Upper lobe of right lung (tissue), 1 donor: ENCODE data around the gene NFKBIZ. TPM values are rescaled to one million over a fixed set of nuclear protein-coding genes. Genes with fewer than 3 reads are reported as not detected.

Source experiments
- ATAC-seq: fragments of 200-7000 bp; cut with Tn5 transposase; one replicate; pipeline ENCODE4 v1.9.1; 2020; ENCODE audit warnings: mild to moderate bottlenecking, moderate library complexity
- DNase-seq: peaks from one replicate; pipeline ENCODE4 v3.0.0-alpha.2; 2020
- H3K27ac ChIP-seq: fragments of 200-600 bp; one replicate; pipeline ENCODE4 v1.8.0; 2022
- H3K27me3 ChIP-seq: fragments of 200-600 bp; one replicate; pipeline ENCODE4 v1.8.0; 2022; ENCODE audit warnings: mild to moderate bottlenecking
- H3K36me3 ChIP-seq: fragments of 200-600 bp; one replicate; pipeline ENCODE4 v1.8.0; 2022
- H3K4me1 ChIP-seq: fragments of 200-600 bp; one replicate; pipeline ENCODE4 v1.8.0; 2022
- H3K4me3 ChIP-seq: fragments of 200-600 bp; one replicate; pipeline ENCODE4 v1.8.0; 2022; ENCODE audit warnings: mild to moderate bottlenecking
- H3K9me3 ChIP-seq: fragments of 200-600 bp; one replicate; pipeline ENCODE4 v1.8.0; 2022
- CTCF ChIP-seq: fragments of 200-600 bp; IDR thresholded peaks from one replicate; pipeline ENCODE4 v1.8.0; 2022; ENCODE audit warnings: antibody characterized with exemption
- intact Hi-C: fragments of 100-400 bp; cut with DNase I; formaldehyde crosslinking; loops from one replicate; pipeline ENCODE4 v1.11.0; 2022
- total RNA-seq: library from RNA; stranded (reverse); fragmentation: NEBNext Ultra II Directional; extraction: Animal tissue kit (Norgen Biotek cat#: 25700); gene quantifications from one replicate; pipeline ENCODE4 v1.2.1, GENCODE V29; 2021
- donor health status: DM: no; HTN: yes; CAD: no; lungs with severe emphysema.

NFKBIZ gene
- total RNA-seq, 1 donor from 2014 or later, result 87.7 TPM

- intact Hi-C loops, result no loop called here
These were observed 9.2 kb upstream of the NFKBIZ start for GRCh38 chr3:101840066-101840465.

GRCh38 chr3:101842245-101842934, 6.9 kb upstream of the NFKBIZ start:
- Histone ChIP-seq H3K4me3 (no peak overlapping the region), H3K36me3 (no peaks in the 10 kb centered on the region), H3K4me1 (no peaks in the 10 kb centered on the region), H3K9me3 (no peaks in the 10 kb centered on the region), H3K27ac (no peak overlapping the region), H3K27me3 (no peaks in the 10 kb centered on the region)
- ATAC-seq, result no peak
- DNase-seq, result no peak
- no peak for TF ChIP-seq CTCF
- intact Hi-C loops, result no loop called here

More at GRCh38 chr3:101840066-101840465, 9.2 kb upstream of the NFKBIZ start:
- H3K27me3 ChIP-seq, result no peaks in the 10 kb centered on the region
- peaks cover 6% of the 10 kb centered on the region for H3K4me1 ChIP-seq
- DNase-seq (no peak), ATAC-seq (no peak)
- H3K27ac ChIP-seq, result no peak overlapping the region
- TF ChIP-seq CTCF, result no peak
- H3K36me3 ChIP-seq, result no peaks in the 10 kb centered on the region
- H3K9me3 ChIP-seq, result no peaks in the 10 kb centered on the region
- H3K4me3 ChIP-seq, result no peak overlapping the region

GRCh38 chr3:101842935-101843330, 6.4 kb upstream of the NFKBIZ start:
- H3K9me3 ChIP-seq, result no peaks in the 10 kb centered on the region
- no peak overlapping the region for H3K4me3 ChIP-seq
- peaks cover 4% of the 10 kb centered on the region for H3K4me1 ChIP-seq
- H3K36me3 ChIP-seq, result no peaks in the 10 kb centered on the region
- H3K27me3 ChIP-seq, result no peaks in the 10 kb centered on the region
- DNase-seq (no peak), ATAC-seq (no peak)
- TF ChIP-seq CTCF, result no peak
- no peak overlapping the region for H3K27ac ChIP-seq
- intact Hi-C loops, result no loop called here

- no peak for TF ChIP-seq CTCF
- Histone ChIP-seq H3K36me3 (no peaks in the 10 kb centered on the region), H3K27me3 (no peaks in the 10 kb centered on the region), H3K27ac (no peak overlapping the region), H3K4me3 (no peak overlapping the region), H3K4me1 (peaks cover 11% of the 10 kb centered on the region), H3K9me3 (no peaks in the 10 kb centered on the region)
- no peak for DNase-seq
- intact Hi-C loops, result no loop called here
- no peak for ATAC-seq
These were observed 3.9 kb upstream of the NFKBIZ start for GRCh38 chr3:101845425-101845824.

GRCh38 chr3:101846709-101847108, 2.6 kb upstream of the NFKBIZ start:
- Histone ChIP-seq H3K4me1 (peaks cover 13% of the 10 kb centered on the region), H3K9me3 (no peaks in the 10 kb centered on the region), H3K36me3 (peaks cover 3% of the 10 kb centered on the region), H3K4me3 (no peak overlapping the region), H3K27me3 (no peaks in the 10 kb centered on the region), H3K27ac (peak overlapping the region; percentile 99)
- no peak for ATAC-seq
- DNase-seq, result no peak
- intact Hi-C loops, result no loop called here
- no peak for TF ChIP-seq CTCF

GRCh38 chr3:101847328-101847727, 2.0 kb upstream of the NFKBIZ start:
- intact Hi-C loops, result no loop called here
- Histone ChIP-seq H3K4me1 (peaks cover 18% of the 10 kb centered on the region), H3K36me3 (peaks cover 9% of the 10 kb centered on the region), H3K9me3 (no peaks in the 10 kb centered on the region), H3K27me3 (no peaks in the 10 kb centered on the region), H3K27ac (peak overlapping the region; percentile 99), H3K4me3 (no peak overlapping the region)
- peak; percentile 3 for ATAC-seq
- no peak for TF ChIP-seq CTCF
- no peak for DNase-seq
